CD4-positive, alpha-beta T cell (primary cell): ENCODE measurements around the gene LYPD1. TPM values are rescaled to one million over a fixed set of nuclear protein-coding genes. Genes with fewer than 3 reads are reported as not detected.

Source experiments
- ATAC-seq: fragments of 200-7000 bp; cut with Tn5 transposase; one replicate; pipeline ENCODE4 v1.10.0; 2022; ENCODE audit warnings: mild to moderate bottlenecking; ENCODE audit not compliant: poor library complexity
- CTCF ChIA-PET: fragments of 350-600 bp; sonication (Branson Sonifier 250); formaldehyde crosslinking; loops from one replicate; lab custom pipeline; 2021; ENCODE audit warnings: antibody characterized with exemption, inconsistent platforms; lab: Charles Lee
- POLR2A ChIA-PET: fragments of 350-600 bp; sonication (Branson Sonifier 250); formaldehyde crosslinking; loops from one replicate; lab custom pipeline; 2021; ENCODE audit warnings: antibody characterized with exemption, inconsistent platforms; lab: Charles Lee
- DNase-seq, 14 experiments: peaks; one replicate each; pipeline ENCODE4 v3.0.0-alpha.2; 2013 to 2020; ENCODE audit warnings: mixed read lengths in 2 of 14
- H3K27ac ChIP-seq, 2 donors: one replicate each; pipeline versions ENCODE4 v1.5.1 to v1.7.0; 2013; ENCODE audit warnings: low read length in 2 of 2, low read depth in 1 of 2, mild to moderate bottlenecking in 1 of 2
- H3K27me3 ChIP-seq, 2 experiments: 1 replicate in 1 of 2; 2 replicates in 1 of 2; pipeline versions ENCODE4 v1.6.1 to v1.7.0; 2013; ENCODE audit warnings: low read length in 2 of 2, control low read depth in 1 of 2, mild to moderate bottlenecking in 1 of 2, moderate library complexity in 1 of 2; ENCODE audit not compliant: insufficient read depth in 2 of 2, control insufficient read depth in 1 of 2
- H3K36me3 ChIP-seq: one replicate; pipeline ENCODE4 v1.6.1; 2013; ENCODE audit warnings: low read length, control low read depth; ENCODE audit not compliant: insufficient read depth
- H3K4me1 ChIP-seq: one replicate; pipeline ENCODE4 v1.6.1; 2013; ENCODE audit warnings: low read length, control low read depth; ENCODE audit not compliant: insufficient read depth
- H3K4me3 ChIP-seq: one replicate; pipeline ENCODE4 v1.5.1; 2013; ENCODE audit warnings: mild to moderate bottlenecking, low read length, moderate library complexity
- H3K9me3 ChIP-seq, 2 experiments: 1 replicate in 1 of 2; 2 replicates in 1 of 2; pipeline versions ENCODE4 v1.6.1 to v1.7.0; 2013; ENCODE audit warnings: low read length in 2 of 2, mild to moderate bottlenecking in 2 of 2, control low read depth in 1 of 2, moderate library complexity in 1 of 2; ENCODE audit not compliant: control insufficient read depth in 1 of 2, insufficient read depth in 1 of 2
- H3K27ac Mint-ChIP-seq: one replicate; pipeline ENCODE4 v1.8.0; 2020; ENCODE audit warnings: mixed read lengths
- H3K27me3 Mint-ChIP-seq: one replicate; pipeline ENCODE4 v1.8.0; 2021; ENCODE audit warnings: mixed read lengths
- H3K36me3 Mint-ChIP-seq: one replicate; pipeline ENCODE4 v1.8.0; 2021; ENCODE audit warnings: low read depth, mixed read lengths
- H3K4me1 Mint-ChIP-seq: one replicate; pipeline ENCODE4 v1.8.0; 2021; ENCODE audit warnings: low read depth, mixed read lengths
- H3K4me3 Mint-ChIP-seq: one replicate; pipeline ENCODE4 v1.8.0; 2020; ENCODE audit warnings: mild to moderate bottlenecking, mixed read lengths
- H3K9me3 Mint-ChIP-seq: one replicate; pipeline ENCODE4 v1.8.0; 2020; ENCODE audit warnings: mixed read lengths
- intact Hi-C, 2 experiments: fragments of 100-400 bp; cut with DNase I in 1 of 2; cut with micrococcal nuclease in 1 of 2; formaldehyde crosslinking; loops; one replicate each; pipeline versions ENCODE4 v1.15.1 to v1.9.0; 2023 to 2025; cut with DNase I, micrococcal nuclease
- total RNA-seq, 174 experiments: library from RNA in 2 of 174; stranded (reverse) in 2 of 174; gene quantifications; one replicate each; pipeline ENCODE4 v1.2.3 and lab custom pipeline; 2021 to 2026
- TF ChIP-seq, protein P1 (sequence below): fragments of 200-600 bp; IDR thresholded peaks from one replicate; pipeline ENCODE4 v1.8.0; 2022; ENCODE audit warnings: antibody characterized with exemption, mild to moderate bottlenecking

Gene LYPD1
- total RNA-seq, 2 experiments from 2014 or later: not detected

DNA sequence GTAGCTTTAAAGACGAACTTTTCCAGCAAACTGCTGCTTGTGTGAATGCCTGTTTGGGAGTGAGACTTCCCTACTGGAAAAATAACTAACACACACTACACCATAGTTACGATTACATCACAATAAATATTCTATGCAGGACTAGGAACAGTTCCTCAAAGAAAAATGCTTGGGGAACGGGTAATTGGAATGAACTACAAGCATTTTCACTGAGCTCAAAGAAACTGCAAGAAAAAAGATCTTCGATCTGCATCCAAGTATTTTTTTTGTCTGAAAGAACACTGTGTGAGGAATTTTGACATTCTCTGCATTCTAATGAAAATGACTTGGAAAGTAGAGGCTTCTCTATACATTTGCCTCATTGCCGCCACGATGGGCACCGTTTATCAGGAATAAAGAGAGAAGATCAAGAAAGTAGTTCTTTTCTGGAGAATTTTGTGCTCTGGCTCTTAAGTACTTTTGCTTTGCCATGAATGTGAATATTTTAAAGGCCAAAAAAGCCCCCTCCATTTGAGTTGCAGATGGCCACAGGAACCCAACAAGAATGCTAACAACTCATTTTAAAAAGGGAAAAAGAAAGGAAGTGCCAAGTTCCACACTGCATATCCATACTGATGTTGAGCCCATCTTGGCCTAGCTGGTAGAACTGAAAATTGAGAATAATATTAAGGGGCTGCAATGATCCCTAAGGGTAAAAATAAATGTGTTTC, 13.6 kb downstream of the LYPD1 start:
- Histone ChIP-seq H3K9me3 (peaks cover 0 to 4% of the 10 kb centered on the region in 2 experiments), H3K4me1 (no peaks in the 10 kb centered on the region), H3K36me3 (no peaks in the 10 kb centered on the region), H3K27me3 (no peaks in the 10 kb centered on the region), H3K27ac (no peak overlapping the region), H3K4me3 (no peak overlapping the region)
- H3K4me3 Mint-ChIP-seq: no peak overlapping the region
- DNase-seq: no peak
- CTCF ChIA-PET: no interaction called here
- H3K4me1 Mint-ChIP-seq: no peaks in the 10 kb centered on the region
- peaks cover 3% of the 10 kb centered on the region for H3K9me3 Mint-ChIP-seq
- POLR2A ChIA-PET: no interaction called here
- H3K27ac Mint-ChIP-seq: no peak overlapping the region
- ATAC-seq: no peak
- intact Hi-C loops: no loop called here
- H3K27me3 Mint-ChIP-seq: no peaks in the 10 kb centered on the region
- TF ChIP-seq, protein P1, sequence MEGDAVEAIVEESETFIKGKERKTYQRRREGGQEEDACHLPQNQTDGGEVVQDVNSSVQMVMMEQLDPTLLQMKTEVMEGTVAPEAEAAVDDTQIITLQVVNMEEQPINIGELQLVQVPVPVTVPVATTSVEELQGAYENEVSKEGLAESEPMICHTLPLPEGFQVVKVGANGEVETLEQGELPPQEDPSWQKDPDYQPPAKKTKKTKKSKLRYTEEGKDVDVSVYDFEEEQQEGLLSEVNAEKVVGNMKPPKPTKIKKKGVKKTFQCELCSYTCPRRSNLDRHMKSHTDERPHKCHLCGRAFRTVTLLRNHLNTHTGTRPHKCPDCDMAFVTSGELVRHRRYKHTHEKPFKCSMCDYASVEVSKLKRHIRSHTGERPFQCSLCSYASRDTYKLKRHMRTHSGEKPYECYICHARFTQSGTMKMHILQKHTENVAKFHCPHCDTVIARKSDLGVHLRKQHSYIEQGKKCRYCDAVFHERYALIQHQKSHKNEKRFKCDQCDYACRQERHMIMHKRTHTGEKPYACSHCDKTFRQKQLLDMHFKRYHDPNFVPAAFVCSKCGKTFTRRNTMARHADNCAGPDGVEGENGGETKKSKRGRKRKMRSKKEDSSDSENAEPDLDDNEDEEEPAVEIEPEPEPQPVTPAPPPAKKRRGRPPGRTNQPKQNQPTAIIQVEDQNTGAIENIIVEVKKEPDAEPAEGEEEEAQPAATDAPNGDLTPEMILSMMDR: no peak
- H3K36me3 Mint-ChIP-seq: no peaks in the 10 kb centered on the region

DNA sequence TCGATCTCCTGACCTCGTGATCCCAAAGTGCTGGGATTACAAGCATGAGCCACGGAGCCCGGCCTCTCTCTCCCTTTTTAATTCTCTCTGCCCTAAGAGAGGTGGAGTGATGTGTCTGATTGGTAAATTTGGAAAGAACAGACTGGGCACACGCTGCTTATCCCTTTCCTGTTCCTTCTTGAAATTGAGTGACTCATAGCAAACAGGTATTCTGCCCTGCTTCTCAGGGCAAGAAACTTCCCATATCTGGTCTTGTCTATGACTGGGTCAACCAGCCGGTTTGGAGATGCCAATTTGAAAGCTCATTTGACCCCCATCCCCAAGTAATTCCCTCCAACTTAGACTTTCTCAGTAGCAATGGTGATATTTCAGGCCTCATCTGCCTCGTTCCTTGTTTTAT, 15.0 kb downstream of the LYPD1 start:
- Mint-ChIP-seq H3K4me3 (no peak overlapping the region), H3K4me1 (no peaks in the 10 kb centered on the region), H3K27ac (no peak overlapping the region), H3K36me3 (no peaks in the 10 kb centered on the region), H3K27me3 (no peaks in the 10 kb centered on the region), H3K9me3 (peaks cover 3% of the 10 kb centered on the region)
- Histone ChIP-seq H3K27me3 (no peaks in the 10 kb centered on the region), H3K4me3 (no peak overlapping the region), H3K36me3 (no peaks in the 10 kb centered on the region), H3K27ac (no peak overlapping the region), H3K4me1 (no peaks in the 10 kb centered on the region), H3K9me3 (peaks cover 0 to 4% of the 10 kb centered on the region in 2 experiments)
- CTCF ChIA-PET: no interaction called here
- POLR2A ChIA-PET: no interaction called here
- DNase-seq (no peak), ATAC-seq (no peak)
- TF ChIP-seq, protein P1: no peak
- intact Hi-C loops: no loop called here

DNA sequence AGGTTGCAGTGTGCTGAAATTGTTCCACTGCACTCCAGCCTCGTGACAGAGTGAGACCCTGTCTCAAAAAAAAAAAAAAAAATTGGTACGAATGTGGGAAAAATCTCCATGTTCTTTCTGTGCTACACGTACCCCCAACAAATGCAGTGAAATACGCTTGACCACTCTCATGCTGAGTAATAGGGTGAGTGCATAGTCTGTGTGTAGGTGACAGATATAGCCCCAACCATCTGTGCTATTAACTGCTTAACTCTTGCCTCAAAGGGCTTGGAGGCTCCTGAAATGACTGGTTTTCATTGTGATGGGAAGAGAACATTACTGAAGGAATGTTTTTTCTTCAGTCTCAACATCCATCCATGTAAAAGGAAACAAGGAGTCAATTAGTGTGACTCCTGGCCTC, 15.7 kb downstream of the LYPD1 start:
- TF ChIP-seq, protein P1: no peak
- H3K9me3 Mint-ChIP-seq: peaks cover 3% of the 10 kb centered on the region
- no peaks in the 10 kb centered on the region for H3K4me1 ChIP-seq
- intact Hi-C loops: no loop called here
- no peak for ATAC-seq
- POLR2A ChIA-PET: no interaction called here
- no peaks in the 10 kb centered on the region for H3K27me3 Mint-ChIP-seq
- H3K36me3 Mint-ChIP-seq: no peaks in the 10 kb centered on the region
- CTCF ChIA-PET: no interaction called here
- DNase-seq: no peak
- H3K4me3 ChIP-seq: no peak overlapping the region
- no peak overlapping the region for H3K4me3 Mint-ChIP-seq
- H3K27ac Mint-ChIP-seq: no peak overlapping the region
- H3K27me3 ChIP-seq: no peaks in the 10 kb centered on the region
- no peaks in the 10 kb centered on the region for H3K36me3 ChIP-seq
- no peaks in the 10 kb centered on the region for H3K4me1 Mint-ChIP-seq
- H3K27ac ChIP-seq: no peak overlapping the region
- H3K9me3 ChIP-seq: peaks cover 0 to under 1% of the 10 kb centered on the region in 2 experiments
